PC-9 (cell line): Measurements from ENCODE around the gene RNF126.

Experiments used
- CTCF ChIP-seq: fragments of 200-600 bp; sonication (generic); conservative IDR thresholded peaks from 2 replicates; pipeline ENCODE4 v1.6.1; 2017; ENCODE audit warnings: mixed run types, antibody characterized with exemption, mild to moderate bottlenecking, moderate library complexity
- EZH2 ChIP-seq: fragments of 200-600 bp; sonication (generic); IDR thresholded peaks from 2 replicates; pipeline ENCODE4 v1.8.0; 2017; ENCODE audit warnings: antibody characterized with exemption, low read depth

GRCh38 chr19:677601-678436 lies 14.8 kb upstream of the RNF126 start:
- TF ChIP-seq CTCF (no peak), EZH2 (no peak)
